Endothelial cell of umbilical vein (primary cell): ENCODE results near the gene CDH15. TPM values are rescaled to one million over a fixed set of nuclear protein-coding genes. Genes with fewer than 3 reads are reported as not detected.

Experiments
- BruUV-seq: library from RNA; stranded (reverse); fragments of 400-500 nt; replicated peaks from 2 replicates; lab custom pipeline; 2021; lab: Mats Ljungman, UMichigan
- CTCF ChIA-PET: fragments of 300-600, 350-600 bp; sonication (Branson Sonifier 250); formaldehyde crosslinking; loops from one replicate; lab custom pipeline; 2021; ENCODE audit warnings: antibody characterized with exemption, inconsistent platforms; lab: Charles Lee
- POLR2A ChIA-PET: fragments of 300-600, 350-600 bp; sonication (Branson Sonifier 250); formaldehyde crosslinking; loops from one replicate; lab custom pipeline; 2021; ENCODE audit warnings: antibody characterized with exemption, inconsistent platforms; lab: Charles Lee
- DNase-seq: peaks from one replicate; pipeline ENCODE4 v3.0.0-alpha.2; 2011; ENCODE audit warnings: low read depth, low spot score
- FAIRE-seq: peaks from 2 replicates; lab custom pipeline; 2011; peaks lifted over from hg19 to GRCh38; lab: Jason Lieb, UNC
- H2AFZ ChIP-seq: 2 replicates; pipeline ENCODE4 v1.6.0; 2012; ENCODE audit warnings: low read depth, low read length, control low read depth, inconsistent platforms
- H3K27ac ChIP-seq: 2 replicates; pipeline ENCODE4 v1.5.1; 2011; ENCODE audit warnings: low read depth, mild to moderate bottlenecking, control low read depth, low read length, moderate library complexity; ENCODE audit not compliant: insufficient read depth
- H3K27me3 ChIP-seq, 2 experiments: 2 replicates each; pipeline versions ENCODE4 v1.6.0 to v1.6.1; 2011; ENCODE audit warnings: low read length in 2 of 2, mixed read lengths in 1 of 2; ENCODE audit not compliant: control insufficient read depth in 2 of 2, insufficient read depth in 2 of 2
- H3K36me3 ChIP-seq, 2 experiments: 2 replicates in 1 of 2; 3 replicates in 1 of 2; pipeline ENCODE4 v1.5.1; 2011; ENCODE audit warnings: low read length in 2 of 2, mild to moderate bottlenecking in 1 of 2, moderate library complexity in 1 of 2; ENCODE audit not compliant: control insufficient read depth in 2 of 2, insufficient read depth in 2 of 2; ENCODE audit errors: extremely low read depth in 1 of 2
- H3K4me1 ChIP-seq: 3 replicates; pipeline ENCODE4 v1.5.1; 2011; ENCODE audit warnings: mild to moderate bottlenecking, low read length; ENCODE audit not compliant: control insufficient read depth, insufficient read depth; ENCODE audit errors: extremely low read depth
- H3K4me2 ChIP-seq: 2 replicates; pipeline ENCODE4 v1.6.1; 2011; ENCODE audit warnings: low read length, control low read depth, mixed read lengths; ENCODE audit not compliant: insufficient read depth
- H3K4me3 ChIP-seq, 3 experiments: fragments of 200-600 bp in 1 of 3; sonication (generic), shearing (Covaris generic) in 1 of 3; replicated peaks in 1 of 3; 2 replicates each; pipeline ENCODE4 v1.5.1; 2011 to 2016; ENCODE audit warnings: control low read depth in 3 of 3, low read length in 3 of 3, mild to moderate bottlenecking in 2 of 3, inconsistent platforms in 1 of 3, low read depth in 1 of 3, moderate library complexity in 1 of 3; ENCODE audit not compliant: insufficient read depth in 1 of 3
- H3K79me2 ChIP-seq: 2 replicates; pipeline ENCODE4 v1.6.0; 2012; ENCODE audit warnings: low read length, inconsistent platforms; ENCODE audit not compliant: control insufficient read depth, insufficient read depth
- H3K9ac ChIP-seq: replicated peaks from 2 replicates; pipeline ENCODE3; 2011; ENCODE audit warnings: low read length, control low read depth; ENCODE audit not compliant: insufficient read depth; ENCODE audit errors: extremely low read depth
- H3K9me1 ChIP-seq: replicated peaks from 3 replicates; pipeline ENCODE4 v1.6.0; 2011; ENCODE audit warnings: mild to moderate bottlenecking, low read length; ENCODE audit not compliant: control insufficient read depth, insufficient read depth; ENCODE audit errors: extremely low read depth
- H3K9me3 ChIP-seq: replicated peaks from 2 replicates; pipeline ENCODE4 v1.5.1; 2012; ENCODE audit warnings: low read length, inconsistent platforms; ENCODE audit not compliant: control insufficient read depth, insufficient read depth
- H4K20me1 ChIP-seq: replicated peaks from 2 replicates; pipeline ENCODE3; 2011; ENCODE audit warnings: mild to moderate bottlenecking, low read length; ENCODE audit not compliant: control insufficient read depth, insufficient read depth; ENCODE audit errors: extremely low read depth
- EZH2 ChIP-seq: IDR thresholded peaks from 2 replicates; pipeline ENCODE4 v1.6.1; 2012; ENCODE audit warnings: borderline replicate concordance, low read depth, mild to moderate bottlenecking, moderate library complexity, low read length, inconsistent platforms; ENCODE audit not compliant: severe bottlenecking
- FOS ChIP-seq: IDR thresholded peaks from 2 replicates; pipeline ENCODE4 v1.6.1; 2011; ENCODE audit warnings: mild to moderate bottlenecking, low read length, moderate library complexity, borderline replicate concordance; ENCODE audit not compliant: insufficient read depth
- MAX ChIP-seq: IDR thresholded peaks from 2 replicates; pipeline ENCODE4 v1.6.1; 2011; ENCODE audit not compliant: insufficient read depth, insufficient read length
- POLR2AphosphoS5 ChIP-seq: IDR thresholded peaks from 2 replicates; pipeline ENCODE4 v1.6.1; 2012; ENCODE audit warnings: low read depth, mild to moderate bottlenecking, control low read depth, low read length, moderate library complexity; ENCODE audit not compliant: insufficient read depth
- dilution Hi-C: fragments of 300-500 bp; cut with MboI; formaldehyde crosslinking; loops from one replicate; pipeline ENCODE4 v1.15.0; 2019; ENCODE audit warnings: low sequenced_read_pairs; ENCODE audit not compliant: extremely low pct_ligation_motif_present
- intact Hi-C: fragments of 100-400 bp; cut with micrococcal nuclease; formaldehyde crosslinking; loops from one replicate; pipeline ENCODE4 v1.10.0; 2022
- polyA plus RNA-seq, 4 experiments: library from polyadenylated mRNA; depleted of rRNA in 3 of 4; stranded (reverse) in 3 of 4; unstranded in 1 of 4; fragments of >200 nt; gene quantifications; 2 replicates each; pipeline versions ENCODE4 v1.2.1 to v1.2.3, GENCODE V29; 2011 to 2012; ENCODE audit warnings: missing spikeins in 1 of 4
- total RNA-seq: library from RNA; stranded (reverse); gene quantifications from 2 replicates; pipeline ENCODE4 v1.2.3, GENCODE V29; 2021
- TF ChIP-seq, protein P1 (sequence below), 2 donors: IDR thresholded peaks; 1 replicate in 1 of 2; 2 replicates in 1 of 2; pipeline ENCODE4 v1.5.1; 2011; ENCODE audit warnings: low read length in 2 of 2, mild to moderate bottlenecking in 2 of 2, moderate library complexity in 2 of 2, control low read depth in 1 of 2, inconsistent platforms in 1 of 2, low read depth in 1 of 2; ENCODE audit not compliant: insufficient read depth in 1 of 2; ENCODE audit errors: extremely low read depth in 1 of 2

CDH15 gene
- total and polyA plus RNA-seq, 2 donors (not counting 3 experiments of a cell fraction or from before 2014, with no cell fraction given): 0.44 TPM; not detected in 1

GRCh38 chr16:89137666-89138512 lies 33.7 kb upstream of the CDH15 start:
- Histone ChIP-seq H3K9ac (no peak overlapping the region), H3K79me2 (no peaks in the 10 kb centered on the region), H3K4me3 (no peak overlapping the region), H3K4me2 (no peak overlapping the region), H3K27me3 (no peaks in the 10 kb centered on the region), H4K20me1 (no peaks in the 10 kb centered on the region), H3K9me3 (no peaks in the 10 kb centered on the region), H2AFZ (no peak overlapping the region), H3K4me1 (no peaks in the 10 kb centered on the region), H3K36me3 (peaks cover 0 to 9% of the 10 kb centered on the region in 2 experiments), H3K27ac (no peak overlapping the region), H3K9me1 (no peaks in the 10 kb centered on the region)
- ChIA-PET CTCF (interaction anchor here (0.9 kb wide), 1 partner anchor 9 kb away, joined by 3 read pairs; no protein-coding TSS in a partner anchor), POLR2A (no interaction called here)
- no peak for FAIRE-seq
- intact Hi-C loops: no loop called here
- DNase-seq: no peak
- TF ChIP-seq MAX (no peak), POLR2AphosphoS5 (no peak), FOS (no peak), EZH2 (no peak)
- TF ChIP-seq, protein P1, sequence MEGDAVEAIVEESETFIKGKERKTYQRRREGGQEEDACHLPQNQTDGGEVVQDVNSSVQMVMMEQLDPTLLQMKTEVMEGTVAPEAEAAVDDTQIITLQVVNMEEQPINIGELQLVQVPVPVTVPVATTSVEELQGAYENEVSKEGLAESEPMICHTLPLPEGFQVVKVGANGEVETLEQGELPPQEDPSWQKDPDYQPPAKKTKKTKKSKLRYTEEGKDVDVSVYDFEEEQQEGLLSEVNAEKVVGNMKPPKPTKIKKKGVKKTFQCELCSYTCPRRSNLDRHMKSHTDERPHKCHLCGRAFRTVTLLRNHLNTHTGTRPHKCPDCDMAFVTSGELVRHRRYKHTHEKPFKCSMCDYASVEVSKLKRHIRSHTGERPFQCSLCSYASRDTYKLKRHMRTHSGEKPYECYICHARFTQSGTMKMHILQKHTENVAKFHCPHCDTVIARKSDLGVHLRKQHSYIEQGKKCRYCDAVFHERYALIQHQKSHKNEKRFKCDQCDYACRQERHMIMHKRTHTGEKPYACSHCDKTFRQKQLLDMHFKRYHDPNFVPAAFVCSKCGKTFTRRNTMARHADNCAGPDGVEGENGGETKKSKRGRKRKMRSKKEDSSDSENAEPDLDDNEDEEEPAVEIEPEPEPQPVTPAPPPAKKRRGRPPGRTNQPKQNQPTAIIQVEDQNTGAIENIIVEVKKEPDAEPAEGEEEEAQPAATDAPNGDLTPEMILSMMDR (IDR thresholded peaks at IDR 0.05; ENCODE audit: extremely low read depth in 1 of 2, insufficient read depth in 1 of 2, low read depth in 1 of 2, low read length in 2 of 2): no peak
- dilution Hi-C loops: loop anchor here (25.0 kb wide), 1 partner anchor 176 kb away; no protein-coding TSS in a partner anchor
- BruUV-seq: no TSS peak
